Measurements from ENCODE around the gene GDPD5.

GDPD5 gene

GRCh38 chr11:75505916-75506692, 19.6 kb downstream of the GDPD5 start:
- no peak overlapping the region for H3K4me3 ChIP-seq (ENCODE audit: low read length)
- H3K36me3 ChIP-seq (ENCODE audit: control insufficient read depth, low read length) = no peaks in the 10 kb centered on the region
- H3K4me1 ChIP-seq (ENCODE audit: control insufficient read depth, low read length) = peaks cover 53% of the 10 kb centered on the region

GRCh38 chr11:75504501-75504900, 21.2 kb downstream of the GDPD5 start:
- H3K36me3 ChIP-seq (ENCODE audit: control insufficient read depth, low read length) = no peaks in the 10 kb centered on the region
- H3K9me2 ChIP-seq (replicated peaks; ENCODE audit: control insufficient read depth, low read length) = no peaks in the 10 kb centered on the region
- no peak overlapping the region for H3K4me3 ChIP-seq (ENCODE audit: low read length)
- no peaks in the 10 kb centered on the region for H3F3A ChIP-seq (ENCODE audit: control insufficient read depth, insufficient read depth)
- no peak overlapping the region for H3K4me2 ChIP-seq (ENCODE audit: low read length)
- no peaks in the 10 kb centered on the region for H3K27me3 ChIP-seq (ENCODE audit: control insufficient read depth, low read length)
- H3K4me1 ChIP-seq (ENCODE audit: control insufficient read depth, low read length) = peaks cover 53% of the 10 kb centered on the region
- TF ChIP-seq, protein P1, sequence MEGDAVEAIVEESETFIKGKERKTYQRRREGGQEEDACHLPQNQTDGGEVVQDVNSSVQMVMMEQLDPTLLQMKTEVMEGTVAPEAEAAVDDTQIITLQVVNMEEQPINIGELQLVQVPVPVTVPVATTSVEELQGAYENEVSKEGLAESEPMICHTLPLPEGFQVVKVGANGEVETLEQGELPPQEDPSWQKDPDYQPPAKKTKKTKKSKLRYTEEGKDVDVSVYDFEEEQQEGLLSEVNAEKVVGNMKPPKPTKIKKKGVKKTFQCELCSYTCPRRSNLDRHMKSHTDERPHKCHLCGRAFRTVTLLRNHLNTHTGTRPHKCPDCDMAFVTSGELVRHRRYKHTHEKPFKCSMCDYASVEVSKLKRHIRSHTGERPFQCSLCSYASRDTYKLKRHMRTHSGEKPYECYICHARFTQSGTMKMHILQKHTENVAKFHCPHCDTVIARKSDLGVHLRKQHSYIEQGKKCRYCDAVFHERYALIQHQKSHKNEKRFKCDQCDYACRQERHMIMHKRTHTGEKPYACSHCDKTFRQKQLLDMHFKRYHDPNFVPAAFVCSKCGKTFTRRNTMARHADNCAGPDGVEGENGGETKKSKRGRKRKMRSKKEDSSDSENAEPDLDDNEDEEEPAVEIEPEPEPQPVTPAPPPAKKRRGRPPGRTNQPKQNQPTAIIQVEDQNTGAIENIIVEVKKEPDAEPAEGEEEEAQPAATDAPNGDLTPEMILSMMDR (IDR thresholded peaks at IDR 0.05; ENCODE audit: low read depth, low read length, poor library complexity, severe bottlenecking) = no peak
- H3K79me2 ChIP-seq (ENCODE audit: control insufficient read depth, low read length) = no peaks in the 10 kb centered on the region
- H3K27ac ChIP-seq (ENCODE audit: low read depth, low read length) = no peak overlapping the region
- H3K9me3 ChIP-seq (ENCODE audit: control insufficient read depth, insufficient read depth, low read length) = no peaks in the 10 kb centered on the region
- no peaks in the 10 kb centered on the region for H4K20me1 ChIP-seq (ENCODE audit: control insufficient read depth, insufficient read depth, low read depth, low read length)

More at GRCh38 chr11:75505916-75506692, 19.6 kb downstream of the GDPD5 start:
- H4K20me1 ChIP-seq (ENCODE audit: control insufficient read depth, insufficient read depth, low read depth, low read length) = no peaks in the 10 kb centered on the region
- no peaks in the 10 kb centered on the region for H3K9me2 ChIP-seq (replicated peaks; ENCODE audit: control insufficient read depth, low read length)
- no peak for TF ChIP-seq EZH2phosphoT487 (IDR thresholded peaks at IDR 0.05; ENCODE audit: borderline replicate concordance, low read length)
- TF ChIP-seq, protein P1 (IDR thresholded peaks at IDR 0.05; ENCODE audit: low read depth, low read length, poor library complexity, severe bottlenecking) = no peak
- no peak overlapping the region for H3K27ac ChIP-seq (ENCODE audit: low read depth, low read length)
- H3K9me3 ChIP-seq (ENCODE audit: control insufficient read depth, insufficient read depth, low read length) = no peaks in the 10 kb centered on the region
- H3K27me3 ChIP-seq (ENCODE audit: control insufficient read depth, low read length) = no peaks in the 10 kb centered on the region
- H3K79me2 ChIP-seq (ENCODE audit: control insufficient read depth, low read length) = no peaks in the 10 kb centered on the region
- H3F3A ChIP-seq (ENCODE audit: control insufficient read depth, insufficient read depth) = no peaks in the 10 kb centered on the region
- no peak overlapping the region for H3K4me2 ChIP-seq (ENCODE audit: low read length)

DNA sequence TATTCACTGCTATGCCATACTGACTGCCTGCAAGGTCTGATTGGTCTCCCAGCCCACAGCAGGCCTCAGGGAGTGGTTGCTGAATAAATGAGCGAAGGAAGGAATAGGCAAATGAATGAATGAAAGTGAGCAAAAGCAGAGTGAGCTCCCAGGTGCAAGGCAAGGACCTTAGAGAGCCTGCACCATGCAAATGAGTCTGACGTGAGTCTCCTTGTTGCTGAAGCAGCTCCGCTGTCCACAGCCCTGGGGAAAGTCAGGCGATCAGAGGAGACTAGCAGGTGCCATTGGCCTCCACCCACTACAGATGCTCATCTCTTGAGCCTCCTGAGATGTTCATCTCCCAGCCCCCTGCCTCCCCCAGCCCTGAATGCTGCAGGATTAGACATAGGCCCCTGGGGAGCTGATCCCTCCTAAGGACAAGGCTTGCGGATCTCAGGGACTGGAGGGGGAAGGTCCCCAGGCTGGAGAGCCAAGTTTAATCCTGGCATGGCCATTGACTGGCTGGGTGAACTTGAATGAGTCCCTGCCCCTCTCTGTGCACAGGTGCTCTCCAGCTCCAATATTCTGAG, 22.1 kb downstream of the GDPD5 start:
- TF ChIP-seq, protein P1 (IDR thresholded peaks at IDR 0.05; ENCODE audit: low read depth, low read length, poor library complexity, severe bottlenecking) = no peak
- no peak for TF ChIP-seq EZH2phosphoT487 (IDR thresholded peaks at IDR 0.05; ENCODE audit: borderline replicate concordance, low read length)
- Histone ChIP-seq H3K27me3 (ENCODE audit: control insufficient read depth, low read length) (no peaks in the 10 kb centered on the region), H3K9me2 (replicated peaks; ENCODE audit: control insufficient read depth, low read length) (no peaks in the 10 kb centered on the region), H3K4me3 (ENCODE audit: low read length) (peak overlapping the region; percentile 23; the same call in 1 of the 2 replicates), H4K20me1 (ENCODE audit: control insufficient read depth, insufficient read depth, low read depth, low read length) (no peaks in the 10 kb centered on the region), H3K4me1 (ENCODE audit: control insufficient read depth, low read length) (peaks cover 45% of the 10 kb centered on the region), H3F3A (ENCODE audit: control insufficient read depth, insufficient read depth) (no peaks in the 10 kb centered on the region), H3K36me3 (ENCODE audit: control insufficient read depth, low read length) (no peaks in the 10 kb centered on the region), H3K4me2 (ENCODE audit: low read length) (peak overlapping the region; percentile 55), H3K27ac (ENCODE audit: low read depth, low read length) (peak overlapping the region; percentile 41), H3K9me3 (ENCODE audit: control insufficient read depth, insufficient read depth, low read length) (no peaks in the 10 kb centered on the region), H3K79me2 (ENCODE audit: control insufficient read depth, low read length) (no peaks in the 10 kb centered on the region)

Data from DOHH2 (cell line).